Lower leg skin (tissue), 4 donors: ENCODE data around the gene NKAIN2. TPM values are rescaled to one million over a fixed set of nuclear protein-coding genes. Genes with fewer than 3 reads are reported as not detected.

ENCODE experiments used
- DNase-seq, 2 donors: peaks; one replicate each; pipeline ENCODE4 v3.0.0-alpha.2; 2019; ENCODE audit warnings: low spot score in 2 of 2
- H3K4me3 ChIP-seq: fragments of 200-600 bp; sonication (generic); 2 replicates; pipeline ENCODE4 v1.5.1; 2017; ENCODE audit warnings: mild to moderate bottlenecking, low read depth; ENCODE audit not compliant: poor library complexity, severe bottlenecking
- POLR2A ChIP-seq, 2 donors: fragments of 450-650 bp; IDR thresholded peaks; one replicate each; pipeline ENCODE4 v1.6.1; 2016 to 2017; ENCODE audit warnings: antibody characterized with exemption in 2 of 2, mild to moderate bottlenecking in 1 of 2, moderate library complexity in 1 of 2
- WGBS, 2 donors: methylation state at CpG; one replicate each; pipeline ENCODE4 v1.1.5; 2018; 5-methylcytosine and 5-hydroxymethylcytosine counted together
- intact Hi-C: fragments of 100-400 bp; cut with DNase I; formaldehyde crosslinking; loops from one replicate; pipeline ENCODE4 v1.15.0; 2023; ENCODE audit warnings: low total_unique reads
- total RNA-seq, 4 donors: library from RNA; depleted of rRNA; stranded (reverse); fragments of >200 nt; gene quantifications; one replicate each; pipeline ENCODE4 v1.1.0, GENCODE V29; 2016
- TF ChIP-seq, protein P1 (sequence below), 3 donors: fragments of 450-650 bp; IDR thresholded peaks; one replicate each; pipeline ENCODE4 v1.5.1; 2016; ENCODE audit warnings: antibody characterized with exemption in 3 of 3, mild to moderate bottlenecking in 3 of 3, moderate library complexity in 2 of 3

Gene NKAIN2
- total RNA-seq, 4 donors from 2014 or later = 0.37 TPM; not detected in 3

DNA sequence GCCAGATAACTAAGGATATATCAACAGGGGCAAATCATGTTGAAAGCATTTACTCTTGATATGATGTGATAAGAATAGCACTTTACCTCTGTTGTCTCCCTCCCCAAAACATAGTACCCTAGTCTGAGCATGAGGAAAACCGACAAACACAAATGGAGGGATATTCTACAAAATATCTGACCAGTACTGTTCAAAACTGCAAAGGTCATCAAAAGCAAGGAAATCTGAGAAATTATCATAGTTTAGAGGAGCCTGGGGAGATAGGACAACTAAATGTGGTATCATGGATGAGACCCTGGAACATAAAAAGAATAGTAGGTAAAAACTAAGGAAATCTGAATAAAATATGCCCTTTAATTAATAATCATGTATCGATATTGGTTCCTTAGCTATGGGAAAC lies 675.2 kb downstream of the NKAIN2 start:
- 82 to 91% methylated on average over 2 of the region's 2 CpGs for WGBS, 2 donors
- no peak overlapping the region for H3K4me3 ChIP-seq
- intact Hi-C loops = no loop called here
- no peak for DNase-seq
- TF ChIP-seq, protein P1, sequence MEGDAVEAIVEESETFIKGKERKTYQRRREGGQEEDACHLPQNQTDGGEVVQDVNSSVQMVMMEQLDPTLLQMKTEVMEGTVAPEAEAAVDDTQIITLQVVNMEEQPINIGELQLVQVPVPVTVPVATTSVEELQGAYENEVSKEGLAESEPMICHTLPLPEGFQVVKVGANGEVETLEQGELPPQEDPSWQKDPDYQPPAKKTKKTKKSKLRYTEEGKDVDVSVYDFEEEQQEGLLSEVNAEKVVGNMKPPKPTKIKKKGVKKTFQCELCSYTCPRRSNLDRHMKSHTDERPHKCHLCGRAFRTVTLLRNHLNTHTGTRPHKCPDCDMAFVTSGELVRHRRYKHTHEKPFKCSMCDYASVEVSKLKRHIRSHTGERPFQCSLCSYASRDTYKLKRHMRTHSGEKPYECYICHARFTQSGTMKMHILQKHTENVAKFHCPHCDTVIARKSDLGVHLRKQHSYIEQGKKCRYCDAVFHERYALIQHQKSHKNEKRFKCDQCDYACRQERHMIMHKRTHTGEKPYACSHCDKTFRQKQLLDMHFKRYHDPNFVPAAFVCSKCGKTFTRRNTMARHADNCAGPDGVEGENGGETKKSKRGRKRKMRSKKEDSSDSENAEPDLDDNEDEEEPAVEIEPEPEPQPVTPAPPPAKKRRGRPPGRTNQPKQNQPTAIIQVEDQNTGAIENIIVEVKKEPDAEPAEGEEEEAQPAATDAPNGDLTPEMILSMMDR (IDR thresholded peaks at IDR 0.05) = no peak
- TF ChIP-seq POLR2A (IDR thresholded peaks at IDR 0.05) = no peak

DNA sequence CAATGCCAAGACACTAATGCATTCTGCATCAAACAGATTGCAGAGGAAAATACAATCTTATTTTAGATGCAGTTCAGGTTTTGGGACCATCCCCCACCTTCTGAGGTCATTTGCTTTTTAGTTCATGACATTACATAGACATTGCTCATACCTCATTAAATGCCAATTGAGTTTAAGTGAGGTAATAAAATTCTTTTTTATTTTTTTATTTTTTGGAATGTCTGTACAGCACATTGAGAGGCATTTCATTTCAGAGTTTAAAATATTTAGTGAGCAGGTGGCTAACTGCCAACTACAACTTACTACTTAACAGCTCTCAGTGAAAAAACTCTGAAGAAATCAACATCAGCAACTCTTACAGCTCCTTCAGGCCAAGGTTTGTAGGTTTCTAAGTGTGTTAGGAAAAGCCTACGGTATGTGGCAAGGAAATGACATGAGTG lies 676.3 kb downstream of the NKAIN2 start:
- TF ChIP-seq POLR2A (IDR thresholded peaks at IDR 0.05) = no peak
- TF ChIP-seq, protein P1 (IDR thresholded peaks at IDR 0.05) = no peak
- DNase-seq = no peak
- intact Hi-C loops = no loop called here
- 41 to 48% methylated on average over 1 of the region's 1 CpG for WGBS, 2 donors
- H3K4me3 ChIP-seq = no peak overlapping the region

DNA sequence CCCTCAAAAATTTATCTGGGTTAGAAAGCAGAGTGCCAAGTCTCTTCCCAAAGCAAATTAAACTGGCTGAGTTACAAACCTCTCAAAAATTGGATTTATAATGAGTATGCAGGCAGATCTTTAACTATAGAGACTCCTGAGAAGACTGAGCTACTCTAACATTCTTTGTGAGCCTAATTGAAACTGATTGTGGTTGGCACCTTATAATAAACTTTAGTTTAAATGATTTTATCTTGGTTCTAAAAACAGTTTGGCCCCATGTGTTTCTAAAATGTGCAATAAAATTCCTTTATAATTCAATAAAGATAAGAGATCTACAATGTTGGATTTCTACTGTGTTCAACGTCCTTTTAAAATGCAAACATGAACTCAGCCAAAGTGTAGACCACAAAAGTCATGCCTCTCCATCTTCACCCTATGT lies 678.4 kb downstream of the NKAIN2 start:
- TF ChIP-seq, protein P1 (IDR thresholded peaks at IDR 0.05) = no peak
- no peak for TF ChIP-seq POLR2A (IDR thresholded peaks at IDR 0.05)
- no peak overlapping the region for H3K4me3 ChIP-seq
- 23 to 25% methylated on average over 1 of the region's 1 CpG for WGBS, 2 donors
- intact Hi-C loops = no loop called here
- DNase-seq = no peak

DNA sequence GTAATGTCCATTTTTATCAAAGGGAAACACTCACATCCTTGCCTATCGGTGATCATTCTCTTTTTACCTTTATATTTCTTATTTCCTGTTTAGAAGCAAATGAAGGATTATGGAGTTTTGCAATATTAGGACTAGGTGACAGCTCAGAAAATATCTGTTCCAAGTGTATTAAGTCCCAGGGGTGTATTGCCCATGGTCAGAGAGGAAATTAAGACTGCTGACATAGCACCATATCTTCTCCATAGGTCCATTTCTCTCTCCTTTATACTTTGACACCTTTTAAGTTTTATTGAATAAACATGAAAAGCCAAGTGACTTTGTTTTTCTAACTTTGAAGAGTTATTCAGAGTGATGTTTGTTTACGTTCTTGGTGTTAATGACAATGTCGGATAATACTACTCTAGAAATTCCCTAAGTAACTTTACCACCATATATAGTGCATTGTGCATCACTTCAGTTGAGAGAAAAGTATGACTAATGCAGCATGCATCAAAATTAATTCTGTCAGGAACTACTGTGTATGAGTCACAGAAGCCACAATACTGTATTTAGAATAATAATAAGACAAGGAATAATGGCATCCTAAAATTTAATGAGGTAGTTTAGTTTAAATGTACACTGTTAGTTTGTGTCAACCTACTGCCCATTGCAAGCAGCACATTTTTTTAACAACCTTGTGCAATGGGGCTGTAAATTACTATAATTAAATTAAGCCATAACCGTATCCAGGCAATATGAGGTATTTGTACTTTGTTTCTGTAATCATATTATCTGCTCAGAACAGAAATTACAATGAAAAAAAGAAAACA lies 684.2 kb downstream of the NKAIN2 start:
- intact Hi-C loops = no loop called here
- DNase-seq = no peak
- TF ChIP-seq, protein P1 (IDR thresholded peaks at IDR 0.05) = no peak
- no peak for TF ChIP-seq POLR2A (IDR thresholded peaks at IDR 0.05)
- no peak overlapping the region for H3K4me3 ChIP-seq
- WGBS, 2 donors = 75 to 76% methylated on average over 4 of the region's 4 CpGs

DNA sequence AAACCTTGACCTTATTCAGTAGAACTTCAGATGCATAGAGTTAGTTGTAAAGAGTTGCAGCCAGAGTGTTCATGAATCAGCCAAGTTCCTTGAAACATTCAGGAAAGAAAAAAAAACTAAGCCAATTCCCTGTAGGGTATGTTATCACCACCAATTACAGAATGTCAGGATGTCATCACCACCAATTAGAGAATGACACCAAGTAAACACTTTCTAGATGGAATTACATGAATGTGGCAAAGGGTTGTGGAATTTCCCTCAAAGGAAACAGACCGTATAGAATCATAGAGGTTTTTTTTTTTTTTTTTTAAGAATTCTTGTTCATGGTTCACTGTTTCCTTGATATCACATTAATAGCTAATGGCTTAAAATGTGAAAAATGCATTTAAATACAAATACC lies 686.5 kb downstream of the NKAIN2 start:
- intact Hi-C loops = no loop called here
- no peak for TF ChIP-seq POLR2A (IDR thresholded peaks at IDR 0.05)
- TF ChIP-seq, protein P1 (IDR thresholded peaks at IDR 0.05) = no peak
- H3K4me3 ChIP-seq = no peak overlapping the region
- no peak for DNase-seq
- WGBS, 2 donors = 20 to 25% methylated on average over 1 of the region's 1 CpG
